OCI-LY3 (cell line): ENCODE results near the gene HAGH.

Experiments
- H2AFZ ChIP-seq: fragments of 200-600, 300-600 bp; shearing (Covaris generic); 2 replicates; pipeline ENCODE4 v1.6.0; 2014; ENCODE audit warnings: antibody characterized with exemption, low read depth, low read length
- H3K27ac ChIP-seq: fragments of 200-600, 300-600 bp; sonication (generic); 2 replicates; pipeline ENCODE4 v1.5.1; 2014; ENCODE audit warnings: mild to moderate bottlenecking, low read length, moderate library complexity, mixed read lengths
- H3K27me3 ChIP-seq: fragments of 200-600, 300-600 bp; sonication (generic); 2 replicates; pipeline ENCODE4 v1.6.1; 2014; ENCODE audit warnings: low read depth, low read length, mixed read lengths
- H3K36me3 ChIP-seq: fragments of 200-600, 300-600 bp; sonication (generic); replicated peaks from 2 replicates; pipeline ENCODE3; 2014; ENCODE audit warnings: low read depth, low read length, mixed read lengths
- H3K4me1 ChIP-seq: fragments of 300-600, 200-600 bp; sonication (generic); 2 replicates; pipeline ENCODE4 v1.6.1; 2014; ENCODE audit warnings: low read length, mixed read lengths
- H3K4me2 ChIP-seq: fragments of 200-600, 300-600 bp; sonication (generic); 2 replicates; pipeline ENCODE4 v1.6.1; 2014; ENCODE audit warnings: low read length, mixed read lengths
- H3K4me3 ChIP-seq: fragments of 300-600, 200-600 bp; sonication (generic); 2 replicates; pipeline ENCODE4 v1.5.1; 2014; ENCODE audit warnings: antibody characterized with exemption, mild to moderate bottlenecking, low read length, moderate library complexity
- H3K79me2 ChIP-seq: fragments of 300-600, 200-600 bp; shearing (Covaris generic); 2 replicates; pipeline ENCODE4 v1.6.1; 2014; ENCODE audit warnings: mild to moderate bottlenecking, low read length, mixed read lengths
- H3K9ac ChIP-seq: fragments of 300-600, 200-600 bp; shearing (Covaris generic); 2 replicates; pipeline ENCODE4 v1.6.0; 2014; ENCODE audit warnings: mild to moderate bottlenecking, low read length, moderate library complexity
- H3K9me3 ChIP-seq: fragments of 200-600, 300-600 bp; shearing (Covaris generic); 2 replicates; pipeline ENCODE4 v1.6.1; 2014; ENCODE audit warnings: low read length, mixed read lengths; ENCODE audit not compliant: insufficient read depth
- H4K20me1 ChIP-seq: fragments of 200-600, 300-600 bp; sonication (generic); 2 replicates; pipeline ENCODE4 v1.6.1; 2016; ENCODE audit warnings: low read length, mixed read lengths; ENCODE audit not compliant: insufficient read depth
- CTCF ChIP-seq: fragments of 200-600, 300-600 bp; sonication (generic); IDR thresholded peaks from 2 replicates; pipeline ENCODE4 v1.5.1; 2014; ENCODE audit warnings: antibody characterized with exemption, low read length, low read depth
- EZH2phosphoT487 ChIP-seq: fragments of 200-600 bp; shearing (Covaris generic); IDR thresholded peaks from 2 replicates; pipeline ENCODE4 v1.6.1; 2018; ENCODE audit warnings: antibody characterized with exemption, mixed run types, low read depth

The HAGH gene

GRCh38 chr16:1818873-1819525 is 7.6 kb downstream of the HAGH start:
- Histone ChIP-seq H3K4me1 (no peaks in the 10 kb centered on the region), H2AFZ (no peak overlapping the region), H3K4me3 (no peak overlapping the region), H3K9ac (no peak overlapping the region), H3K27ac (no peak overlapping the region), H3K27me3 (no peaks in the 10 kb centered on the region), H3K4me2 (no peak overlapping the region), H3K9me3 (no peaks in the 10 kb centered on the region), H3K36me3 (no peaks in the 10 kb centered on the region), H4K20me1 (no peaks in the 10 kb centered on the region), H3K79me2 (no peaks in the 10 kb centered on the region)
- TF ChIP-seq EZH2phosphoT487 (no peak), CTCF (no peak)

- H3K79me2 ChIP-seq = no peaks in the 10 kb centered on the region
- H3K4me3 ChIP-seq = no peak overlapping the region
- peaks cover 4% of the 10 kb centered on the region for H3K36me3 ChIP-seq
- no peak overlapping the region for H3K27ac ChIP-seq
- no peaks in the 10 kb centered on the region for H3K4me1 ChIP-seq
- no peaks in the 10 kb centered on the region for H4K20me1 ChIP-seq
- TF ChIP-seq EZH2phosphoT487 (no peak), CTCF (no peak)
- no peak overlapping the region for H3K9ac ChIP-seq
- H2AFZ ChIP-seq = no peak overlapping the region
- no peaks in the 10 kb centered on the region for H3K9me3 ChIP-seq
- H3K27me3 ChIP-seq = no peaks in the 10 kb centered on the region
- H3K4me2 ChIP-seq = no peak overlapping the region
Measured at GRCh38 chr16:1818204-1818872, 8.3 kb downstream of the HAGH start.

GRCh38 chr16:1817716-1818115 is 8.9 kb downstream of the HAGH start:
- TF ChIP-seq CTCF (no peak), EZH2phosphoT487 (no peak)
- Histone ChIP-seq H3K79me2 (no peaks in the 10 kb centered on the region), H2AFZ (no peak overlapping the region), H3K27me3 (no peaks in the 10 kb centered on the region), H3K9me3 (no peaks in the 10 kb centered on the region), H3K4me1 (no peaks in the 10 kb centered on the region), H3K4me2 (no peak overlapping the region), H3K4me3 (no peak overlapping the region), H3K27ac (no peak overlapping the region), H3K9ac (no peak overlapping the region), H4K20me1 (no peaks in the 10 kb centered on the region), H3K36me3 (peaks cover 4% of the 10 kb centered on the region)

- Histone ChIP-seq H3K27me3 (no peaks in the 10 kb centered on the region), H3K79me2 (no peaks in the 10 kb centered on the region), H3K36me3 (peaks cover 4% of the 10 kb centered on the region), H3K4me3 (no peak overlapping the region), H3K9me3 (no peaks in the 10 kb centered on the region), H3K9ac (no peak overlapping the region), H3K4me1 (no peaks in the 10 kb centered on the region), H3K4me2 (no peak overlapping the region), H4K20me1 (no peaks in the 10 kb centered on the region), H3K27ac (no peak overlapping the region), H2AFZ (no peak overlapping the region)
- TF ChIP-seq CTCF = no peak
Measured at GRCh38 chr16:1817276-1817589, 9.4 kb downstream of the HAGH start.
